Measurements from ENCODE around the gene CRYZL1.
A peak's percentile ranks its signal among the peaks of the same experiment; 100 is the strongest.
"Not testable (repeated sequence)": the region's sequence is repeated elsewhere in the genome, so short reads cannot be mapped to it uniquely, and the experiment has no call there.

Gene CRYZL1

GRCh38 chr21:33626151-33626550, 15.4 kb downstream of the CRYZL1 start:
- DNase-seq (ENCODE audit: low spot score), result not testable (repeated sequence)

- DNase-seq (ENCODE audit: low spot score), result no peak
These were observed 19.3 kb downstream of the CRYZL1 start for GRCh38 chr21:33622253-33622652.

GRCh38 chr21:33619726-33620125, 21.8 kb downstream of the CRYZL1 start:
- no peak for DNase-seq (ENCODE audit: low spot score)

- no peak for DNase-seq (ENCODE audit: low spot score)
These were observed 23.1 kb downstream of the CRYZL1 start for GRCh38 chr21:33618407-33618806.

- not testable (repeated sequence) for DNase-seq (ENCODE audit: low spot score)
These were observed 24.0 kb downstream of the CRYZL1 start for GRCh38 chr21:33617565-33617964.

- no peak for DNase-seq (ENCODE audit: low spot score)
These were observed 30.4 kb downstream of the CRYZL1 start for GRCh38 chr21:33611006-33611744.

- no peak for DNase-seq (ENCODE audit: low spot score)
These were observed 33.0 kb downstream of the CRYZL1 start for GRCh38 chr21:33608559-33608958.

GRCh38 chr21:33598051-33598450, 43.5 kb downstream of the CRYZL1 start:
- no peak for DNase-seq (ENCODE audit: low spot score)

- peak; percentile 96 for DNase-seq (ENCODE audit: low spot score)
These were observed 52.8 kb downstream of the CRYZL1 start, which contains the start of gene DONSON for GRCh38 chr21:33588485-33589335. Gene DONSON (minus strand): TSS chr21:33588684. CDS start chr21:33588641, 43 bp downstream.

- peak; percentile 74 for DNase-seq (ENCODE audit: low spot score)
These were observed 53.6 kb downstream of the CRYZL1 start for GRCh38 chr21:33587792-33588484.

- no peak for DNase-seq (ENCODE audit: low spot score)
These were observed 54.6 kb downstream of the CRYZL1 start for GRCh38 chr21:33586927-33587326.

- no peak for DNase-seq (ENCODE audit: low spot score)
These were observed 57.1 kb downstream of the CRYZL1 start for GRCh38 chr21:33584455-33584854.

GRCh38 chr21:33578959-33579542, 62.5 kb downstream of the CRYZL1 start:
- DNase-seq (ENCODE audit: low spot score), result no peak

GRCh38 chr21:33578214-33578613, 63.3 kb downstream of the CRYZL1 start:
- no peak for DNase-seq (ENCODE audit: low spot score)

GRCh38 chr21:33576741-33577141, 64.8 kb downstream of the CRYZL1 start:
- not testable (repeated sequence) for DNase-seq (ENCODE audit: low spot score)

- DNase-seq (ENCODE audit: low spot score), result no peak
These were observed 69.2 kb downstream of the CRYZL1 start for GRCh38 chr21:33572350-33572749.

GRCh38 chr21:33569991-33570390, 71.5 kb downstream of the CRYZL1 start:
- no peak for DNase-seq (ENCODE audit: low spot score)

GRCh38 chr21:33568448-33568847, 73.1 kb downstream of the CRYZL1 start:
- DNase-seq (ENCODE audit: low spot score), result no peak

- no peak for DNase-seq (ENCODE audit: low spot score)
These were observed 73.6 kb downstream of the CRYZL1 start for GRCh38 chr21:33567914-33568313.

GRCh38 chr21:33566514-33566913, 75.0 kb downstream of the CRYZL1 start:
- DNase-seq (ENCODE audit: low spot score), result no peak

- no peak for DNase-seq (ENCODE audit: low spot score)
These were observed 79.2 kb downstream of the CRYZL1 start for GRCh38 chr21:33562389-33562788.

- no peak for DNase-seq (ENCODE audit: low spot score)
These were observed 80.2 kb downstream of the CRYZL1 start for GRCh38 chr21:33561373-33561772.
